ENCODE data around the gene TPPP2. TPM values are rescaled to one million over a fixed set of nuclear protein-coding genes. Genes with fewer than 3 reads are reported as not detected.

The TPPP2 gene
- total and polyA plus RNA-seq, 9 of the 15 experiments (the other 6 are each of a cell fraction or from before 2014, with no cell fraction given) = 0.18 TPM; not detected in 8

GRCh38 chr14:21023174-21023573 lies 6.8 kb upstream of the TPPP2 start:
- ATAC-seq (no peak), DNase-seq (ENCODE audit: extremely low read depth in 1 of 4, low spot score in 3 of 4) (no peak), FAIRE-seq (no peak)
- no peaks in the 10 kb centered on the region for H4K20me1 ChIP-seq (replicated peaks; ENCODE audit: control insufficient read depth, insufficient read depth, low read length)
- H3K9ac ChIP-seq (ENCODE audit: insufficient read depth in 1 of 2, low read depth in 2 of 2, low read length in 2 of 2) = peak overlapping the region in 1 of 2 experiments; percentile 58; a peak in 1 of 4 replicates
- peaks cover 2% of the 10 kb centered on the region for H3K9me1 ChIP-seq (ENCODE audit: control insufficient read depth, insufficient read depth, low read length)
- H3K9me3 ChIP-seq (replicated peaks; ENCODE audit: control insufficient read depth, insufficient read depth, low read depth, low read length) = no peaks in the 10 kb centered on the region
- H3K79me2 ChIP-seq (ENCODE audit: control insufficient read depth, insufficient read depth, low read length) = peaks cover 21% of the 10 kb centered on the region
- TF ChIP-seq TGIF2 (CRISPR knock-in tag; IDR thresholded peaks at IDR 0.05) (no peak), RHOXF2B (CRISPR knock-in tag; conservative IDR thresholded peaks at IDR 0.05) (no peak), STAG1 (CRISPR knock-in tag; IDR thresholded peaks at IDR 0.05; ENCODE audit: borderline replicate concordance) (no peak), NCOA4 (IDR thresholded peaks at IDR 0.05; ENCODE audit: partially characterized antibody) (no peak), HCFC1 (IDR thresholded peaks at IDR 0.05; ENCODE audit: low read depth, low read length) (no peak)
- TF ChIP-seq, protein P1, sequence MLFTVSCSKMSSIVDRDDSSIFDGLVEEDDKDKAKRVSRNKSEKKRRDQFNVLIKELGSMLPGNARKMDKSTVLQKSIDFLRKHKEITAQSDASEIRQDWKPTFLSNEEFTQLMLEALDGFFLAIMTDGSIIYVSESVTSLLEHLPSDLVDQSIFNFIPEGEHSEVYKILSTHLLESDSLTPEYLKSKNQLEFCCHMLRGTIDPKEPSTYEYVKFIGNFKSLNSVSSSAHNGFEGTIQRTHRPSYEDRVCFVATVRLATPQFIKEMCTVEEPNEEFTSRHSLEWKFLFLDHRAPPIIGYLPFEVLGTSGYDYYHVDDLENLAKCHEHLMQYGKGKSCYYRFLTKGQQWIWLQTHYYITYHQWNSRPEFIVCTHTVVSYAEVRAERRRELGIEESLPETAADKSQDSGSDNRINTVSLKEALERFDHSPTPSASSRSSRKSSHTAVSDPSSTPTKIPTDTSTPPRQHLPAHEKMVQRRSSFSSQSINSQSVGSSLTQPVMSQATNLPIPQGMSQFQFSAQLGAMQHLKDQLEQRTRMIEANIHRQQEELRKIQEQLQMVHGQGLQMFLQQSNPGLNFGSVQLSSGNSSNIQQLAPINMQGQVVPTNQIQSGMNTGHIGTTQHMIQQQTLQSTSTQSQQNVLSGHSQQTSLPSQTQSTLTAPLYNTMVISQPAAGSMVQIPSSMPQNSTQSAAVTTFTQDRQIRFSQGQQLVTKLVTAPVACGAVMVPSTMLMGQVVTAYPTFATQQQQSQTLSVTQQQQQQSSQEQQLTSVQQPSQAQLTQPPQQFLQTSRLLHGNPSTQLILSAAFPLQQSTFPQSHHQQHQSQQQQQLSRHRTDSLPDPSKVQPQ (CRISPR knock-in tag; IDR thresholded peaks at IDR 0.05; ENCODE audit: borderline replicate concordance) = no peak
- TF ChIP-seq, protein P2, sequence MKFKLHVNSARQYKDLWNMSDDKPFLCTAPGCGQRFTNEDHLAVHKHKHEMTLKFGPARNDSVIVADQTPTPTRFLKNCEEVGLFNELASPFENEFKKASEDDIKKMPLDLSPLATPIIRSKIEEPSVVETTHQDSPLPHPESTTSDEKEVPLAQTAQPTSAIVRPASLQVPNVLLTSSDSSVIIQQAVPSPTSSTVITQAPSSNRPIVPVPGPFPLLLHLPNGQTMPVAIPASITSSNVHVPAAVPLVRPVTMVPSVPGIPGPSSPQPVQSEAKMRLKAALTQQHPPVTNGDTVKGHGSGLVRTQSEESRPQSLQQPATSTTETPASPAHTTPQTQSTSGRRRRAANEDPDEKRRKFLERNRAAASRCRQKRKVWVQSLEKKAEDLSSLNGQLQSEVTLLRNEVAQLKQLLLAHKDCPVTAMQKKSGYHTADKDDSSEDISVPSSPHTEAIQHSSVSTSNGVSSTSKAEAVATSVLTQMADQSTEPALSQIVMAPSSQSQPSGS (CRISPR knock-in tag; IDR thresholded peaks at IDR 0.05) = no peak
- no peak overlapping the region; the same call in 2 of the 3 replicates for H3K27ac ChIP-seq (ENCODE audit: extremely low read depth, low read depth, low read length)
- H3K4me2 ChIP-seq (ENCODE audit: insufficient read depth, low read length) = no peak overlapping the region
- H3K27me3 ChIP-seq (ENCODE audit: control insufficient read depth in 2 of 2, insufficient read depth in 2 of 2, low read length in 2 of 2) = no peaks in the 10 kb centered on the region
- no peak overlapping the region for H3K4me3 ChIP-seq
- CTCF ChIA-PET (ENCODE audit: low intra/inter-chr PET ratio) = no interaction called here
- WGBS (ENCODE audit: insufficient coverage, low coverage, missing lambda C conversion rate) = 81% methylated on average over 6 of the region's 7 CpGs
- no peak overlapping the region for H2AFZ ChIP-seq (ENCODE audit: low read depth, low read length)
- intact Hi-C loops (cut with micrococcal nuclease) = no loop called here
- BruUV-seq (replicated peaks) = no TSS peak
- peaks cover 35 to 39% of the 10 kb centered on the region in 2 experiments for H3K4me1 ChIP-seq (replicated peaks in 1 of 2; ENCODE audit: control insufficient read depth in 2 of 2, insufficient read depth in 2 of 2, low read length in 2 of 2)
- peaks cover 25% of the 10 kb centered on the region; the same call in 1 of the 3 replicates for H3K36me3 ChIP-seq (ENCODE audit: control insufficient read depth, insufficient read depth, low read length)
- in situ Hi-C loops (cut with MboI) = no loop called here
- POLR2A ChIA-PET = interaction anchor here (0.9 to 2.6 kb wide), 4 partner anchors 8 to 145 kb away, joined by 3 to 12 read pairs (median 4); no protein-coding TSS in a partner anchor

All from K562 (cell line).